GM18909 (cell line): ENCODE data around the gene GSK3B.
A peak's percentile ranks its signal among the peaks of the same experiment; 100 is the strongest.

Experiments
- ATAC-seq: cut with Tn5 transposase; IDR thresholded peaks from one replicate; pipeline ENCODE4 v1.9.1; 2021; ENCODE audit warnings: mild to moderate bottlenecking; ENCODE audit not compliant: unreplicated experiment, poor library complexity

The GSK3B gene

DNA sequence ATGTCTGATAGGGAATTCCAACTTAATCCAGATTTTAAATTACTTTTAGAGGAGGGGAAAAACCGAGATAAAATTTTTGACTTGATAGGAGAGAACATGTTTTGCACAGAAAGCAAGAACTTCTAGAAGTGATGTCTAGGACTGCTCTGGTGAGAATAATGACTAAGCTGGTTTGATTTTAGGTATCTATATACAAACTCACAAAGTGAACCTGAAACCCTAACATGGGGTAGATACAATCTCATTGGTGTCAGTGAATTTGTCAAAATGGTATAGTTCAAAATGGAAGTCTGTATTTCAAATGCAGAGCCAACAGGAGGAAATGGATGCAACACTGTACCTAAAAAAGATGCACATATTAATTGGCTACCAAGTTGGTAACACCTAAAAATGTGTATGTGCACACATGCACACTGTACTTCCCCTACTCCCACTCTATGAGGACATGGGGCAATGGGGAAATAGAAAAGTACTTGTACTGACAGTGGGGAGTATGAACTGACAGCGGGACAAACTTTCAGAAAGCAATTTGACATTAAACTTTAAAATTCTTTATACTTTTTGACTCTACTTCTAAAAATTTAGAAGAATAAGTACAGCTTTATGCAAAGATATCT lies 259.4 kb downstream of the GSK3B start:
- ATAC-seq, result no peak

GRCh38 chr3:119831941-119832371 lies 262.3 kb downstream of the GSK3B start:
- no peak for ATAC-seq

- no peak for ATAC-seq
These were observed 263.2 kb downstream of the GSK3B start for GRCh38 chr3:119831022-119831421.

DNA sequence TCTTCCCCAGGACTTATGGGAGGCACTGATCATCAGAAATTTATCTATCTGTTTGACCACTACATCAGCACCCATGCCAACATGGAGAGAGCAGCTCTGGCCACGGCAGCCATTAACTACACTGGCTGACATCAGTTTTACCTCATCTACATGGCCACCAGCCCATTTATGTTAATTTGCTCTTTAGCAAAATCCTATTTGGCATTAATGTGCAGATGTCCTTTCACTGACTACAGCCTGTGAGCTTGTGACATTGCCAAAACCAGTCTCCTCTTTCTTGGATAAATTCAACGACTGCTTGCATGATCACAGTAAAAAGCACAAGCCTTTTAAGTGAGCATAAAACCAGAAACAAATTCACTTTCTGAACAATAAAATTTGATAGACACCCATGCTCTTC lies 264.8 kb downstream of the GSK3B start:
- ATAC-seq, result no peak

DNA sequence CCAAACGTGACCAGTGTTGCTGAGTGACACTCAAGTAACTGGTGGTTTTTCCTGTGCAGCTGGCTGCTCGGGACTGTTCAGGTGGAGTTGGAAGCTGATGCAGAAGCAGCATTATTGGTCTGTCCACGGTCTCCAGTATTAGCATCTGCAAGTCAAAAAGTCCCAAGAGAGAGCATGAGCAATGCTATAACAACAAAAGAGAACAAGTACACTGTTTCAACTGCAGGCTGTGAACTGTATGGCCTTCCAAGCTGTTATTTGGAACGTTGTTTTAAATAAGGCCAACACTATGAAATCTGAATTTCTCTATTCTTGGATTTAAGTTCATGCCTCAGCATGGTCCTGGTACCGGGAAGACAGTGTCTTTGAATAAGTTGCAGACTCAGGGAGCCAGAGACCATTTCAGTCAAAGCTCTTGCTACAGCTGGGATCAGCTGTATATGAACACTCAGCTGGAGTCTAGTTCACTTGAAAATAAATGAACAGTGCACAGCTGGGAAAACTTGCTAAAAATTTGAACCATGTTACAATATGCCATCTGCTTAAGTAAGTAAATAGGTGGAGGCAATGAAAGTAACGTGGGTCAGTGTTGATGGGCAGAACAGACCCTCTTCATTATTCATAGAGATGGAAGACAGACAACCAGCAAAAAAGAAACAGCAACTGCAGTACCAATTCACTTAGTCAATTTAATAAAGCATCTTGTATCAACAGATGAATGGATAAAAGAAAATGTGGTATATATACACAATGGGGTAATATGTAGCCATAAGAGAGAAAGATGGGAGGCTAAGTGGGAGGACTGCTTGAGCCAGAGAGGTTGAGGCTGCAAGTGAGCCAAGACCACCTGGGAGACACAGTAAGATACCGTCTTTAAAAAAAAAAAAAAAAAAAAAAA lies 267.3 kb downstream of the GSK3B start:
- ATAC-seq, result no peak

- no peak for ATAC-seq
These were observed 268.4 kb downstream of the GSK3B start for GRCh38 chr3:119825820-119826219.

GRCh38 chr3:119819806-119820205 lies 274.4 kb downstream of the GSK3B start:
- no peak for ATAC-seq

- ATAC-seq, result no peak
These were observed 275.3 kb downstream of the GSK3B start for GRCh38 chr3:119818937-119819336.

DNA sequence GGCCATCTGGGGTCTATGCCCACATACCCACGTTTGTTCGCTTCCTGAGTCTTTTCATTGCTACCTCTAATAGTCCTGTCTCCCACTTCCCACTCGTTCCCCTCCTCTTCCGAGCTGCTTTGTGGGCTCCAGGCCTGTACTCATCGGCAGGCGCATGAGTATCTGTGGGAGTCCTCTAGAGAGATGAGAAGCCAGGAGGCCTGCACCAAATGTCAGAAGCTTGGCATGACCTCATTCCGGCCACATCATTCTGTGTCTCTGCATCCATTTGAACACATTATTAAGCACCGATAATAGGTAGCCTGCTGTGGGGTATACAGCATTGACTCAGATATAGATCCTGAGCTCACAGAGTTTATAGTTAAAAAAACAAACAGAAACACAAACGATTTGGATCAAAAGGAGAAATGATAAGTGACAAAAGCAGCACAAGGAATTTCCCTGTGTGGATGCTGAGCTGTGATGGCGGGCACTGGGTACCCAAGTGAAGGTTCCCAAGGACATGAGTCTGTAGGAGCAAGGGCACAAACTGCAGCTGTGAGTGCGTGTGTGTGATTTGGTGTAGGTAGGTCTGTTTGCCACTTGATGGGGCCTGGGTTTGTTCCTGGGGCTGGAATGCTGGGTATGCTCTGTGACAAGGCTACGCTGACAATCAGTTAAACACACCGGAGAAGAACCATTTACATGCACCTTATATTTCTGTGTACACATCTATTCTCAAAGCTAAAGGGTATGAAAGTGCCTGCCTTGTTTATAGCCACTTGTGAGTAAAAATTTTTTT lies 276.5 kb downstream of the GSK3B start:
- ATAC-seq, result no peak

GRCh38 chr3:119817071-119817470 lies 277.2 kb downstream of the GSK3B start:
- no peak for ATAC-seq

DNA sequence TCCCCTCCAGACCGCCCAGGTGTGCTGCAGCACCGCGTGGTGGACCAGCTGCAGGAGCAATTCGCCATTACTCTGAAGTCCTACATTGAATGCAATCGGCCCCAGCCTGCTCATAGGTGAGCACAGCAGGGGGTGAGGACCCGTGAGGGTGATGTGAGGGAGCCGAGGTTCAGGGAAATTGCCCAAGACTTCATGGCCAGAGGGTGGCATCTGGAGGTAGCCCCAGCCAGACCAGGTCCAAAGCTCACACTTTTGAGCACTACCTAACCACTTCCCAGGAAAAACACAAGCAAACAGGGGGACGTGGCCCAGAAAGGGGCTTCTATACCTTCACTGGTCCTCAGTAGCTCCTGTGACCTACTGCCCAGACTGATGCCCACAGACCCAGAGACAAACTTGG lies 278.5 kb downstream of the GSK3B start:
- no peak for ATAC-seq

- no peak for ATAC-seq
These were observed 281.7 kb downstream of the GSK3B start for GRCh38 chr3:119812491-119813058.

GRCh38 chr3:119810018-119810435 lies 284.2 kb downstream of the GSK3B start:
- peak; percentile 91 for ATAC-seq

- ATAC-seq, result peak; percentile 34
These were observed 284.8 kb downstream of the GSK3B start for GRCh38 chr3:119809249-119810017.

DNA sequence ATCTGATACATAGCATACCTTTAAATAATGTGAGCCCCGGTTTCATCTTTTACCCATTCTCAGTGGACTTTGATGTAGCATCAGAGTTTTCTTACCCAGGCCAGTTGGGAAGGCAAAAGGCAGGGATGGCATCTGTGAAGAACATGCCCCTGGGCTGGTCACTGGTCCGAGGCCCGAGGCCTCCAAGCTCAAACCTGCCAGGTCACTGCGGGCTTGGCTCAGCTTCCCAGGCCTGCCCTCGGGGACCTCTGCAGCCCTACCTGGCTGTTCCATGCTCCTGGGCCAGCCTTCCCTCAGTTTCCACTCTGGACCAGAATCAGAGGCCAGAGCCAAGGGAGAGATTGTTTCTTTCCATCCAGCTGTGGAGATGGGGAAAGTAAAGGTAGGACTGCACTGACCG lies 285.4 kb downstream of the GSK3B start:
- no peak for ATAC-seq

- ATAC-seq, result no peak
These were observed 286.0 kb downstream of the GSK3B start for GRCh38 chr3:119808244-119808643.

DNA sequence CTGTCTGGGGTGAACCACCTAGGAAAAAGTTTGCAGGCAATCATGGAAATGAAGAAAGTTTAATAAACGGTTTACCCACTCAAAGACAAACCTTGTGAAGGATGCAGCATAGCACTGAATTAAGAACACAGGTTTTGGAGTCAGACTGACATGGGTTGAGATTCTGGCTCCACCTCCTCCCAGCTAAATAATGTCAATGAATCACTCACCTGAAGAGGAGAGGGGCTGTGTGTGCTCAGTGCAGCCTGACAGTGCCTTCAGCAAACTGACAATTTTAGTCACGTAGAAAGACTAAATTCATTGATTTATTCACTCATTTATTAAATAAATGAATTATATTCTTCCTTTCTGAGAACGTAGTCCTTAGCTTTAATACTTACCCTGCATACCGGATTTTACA lies 293.4 kb downstream of the GSK3B start:
- ATAC-seq, result no peak

DNA sequence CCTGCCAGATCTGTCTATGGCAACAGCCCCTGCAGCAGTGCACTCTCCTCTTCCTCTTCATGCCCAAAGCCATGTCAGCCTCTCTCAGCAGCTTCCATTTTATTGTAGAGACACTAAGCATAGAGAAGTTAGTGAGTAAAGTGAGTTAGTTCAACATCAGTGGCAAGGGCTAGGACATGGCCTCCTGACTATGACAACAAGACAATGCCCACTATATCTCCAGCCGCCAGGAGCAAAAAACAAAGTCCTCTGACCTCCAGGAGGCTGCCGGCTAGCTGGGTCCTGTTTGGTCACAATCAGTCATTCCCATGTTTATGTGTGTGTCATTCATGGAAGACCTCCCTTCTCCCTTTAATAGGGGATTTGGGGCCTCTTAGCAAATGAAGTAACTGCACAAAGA lies 297.5 kb downstream of the GSK3B start:
- ATAC-seq, result no peak

DNA sequence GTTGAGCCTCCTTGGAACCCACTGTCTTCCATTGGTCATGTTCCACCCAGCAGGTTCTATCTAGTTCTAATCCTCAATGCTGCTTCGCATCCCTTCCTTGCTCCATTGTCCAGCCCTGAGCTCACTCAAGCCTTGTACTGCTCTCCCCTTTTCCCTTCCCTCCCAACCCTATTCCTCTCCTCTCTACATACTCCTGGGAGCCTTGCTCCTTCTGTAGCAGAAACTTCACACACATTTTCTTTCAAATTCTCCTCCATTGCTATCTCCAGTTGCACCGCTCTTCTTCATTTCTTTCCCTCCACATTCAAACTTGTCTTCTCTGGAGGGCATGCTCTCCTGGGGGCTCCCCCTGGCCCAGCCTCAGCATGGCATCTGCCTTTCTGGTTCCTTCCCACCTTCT lies 297.9 kb downstream of the GSK3B start:
- no peak for ATAC-seq

GRCh38 chr3:119795849-119796248 lies 298.4 kb downstream of the GSK3B start:
- ATAC-seq, result no peak
